ENCODE data around the gene NAV2. TPM values are rescaled to one million over a fixed set of nuclear protein-coding genes. Genes with fewer than 3 reads are reported as not detected.
A peak's percentile ranks its signal among the peaks of the same experiment; 100 is the strongest.

The NAV2 gene
- total and polyA plus RNA-seq, 2 experiments from 2014 or later: 26.0 to 45.0 TPM

GRCh38 chr11:19817265-19817851, 104.7 kb downstream of the NAV2 start (continued):
- no peak for TF ChIP-seq CTCF (conservative IDR thresholded peaks at IDR 0.05; ENCODE audit: low read depth in 2 of 2)

GRCh38 chr11:19817870-19818269, 105.2 kb downstream of the NAV2 start:
- H4K20me1 ChIP-seq (replicated peaks; ENCODE audit: insufficient read depth): no peaks in the 10 kb centered on the region
- H3K79me2 ChIP-seq (replicated peaks; ENCODE audit: insufficient read depth): peaks cover 66% of the 10 kb centered on the region
- TF ChIP-seq NANOG (IDR thresholded peaks at IDR 0.05; ENCODE audit: borderline replicate concordance) (peak; percentile 79; the same call in 1 of the 2 replicates), EZH2phosphoT487 (IDR thresholded peaks at IDR 0.05; ENCODE audit: unreplicated experiment) (no peak)
- Mint-ChIP-seq H3K27ac (peak overlapping the region; percentile 99), H3K36me3 (ENCODE audit: low read depth) (peaks cover 26% of the 10 kb centered on the region), H3K4me1 (peaks cover 90% of the 10 kb centered on the region), H3K27me3 (ENCODE audit: insufficient read depth, low read depth, poor library complexity) (peaks cover 15% of the 10 kb centered on the region), H3K4me3 (peak overlapping the region; percentile 66), H3K9me3 (no peaks in the 10 kb centered on the region; the same call in 2 of the 3 replicates)
- no peaks in the 10 kb centered on the region for H3K9me2 ChIP-seq (ENCODE audit: insufficient read depth)
- H3K4me1 ChIP-seq (ENCODE audit: insufficient read depth): peaks cover 56% of the 10 kb centered on the region
- peak overlapping the region; percentile 13 for H3K4me3 ChIP-seq
- peaks cover 22% of the 10 kb centered on the region for H3F3A ChIP-seq (replicated peaks; ENCODE audit: low read depth)
- H3K4me2 ChIP-seq: peak overlapping the region; percentile 66
- DNase-seq (ENCODE audit: low spot score) (peak; percentile 87), ATAC-seq (peak; percentile 62)
- no peak overlapping the region for H2AFZ ChIP-seq
- peak overlapping the region; percentile 96 for H3K27ac ChIP-seq (ENCODE audit: low read depth)
- H3K27me3 ChIP-seq (ENCODE audit: insufficient read depth): no peaks in the 10 kb centered on the region
- H3K36me3 ChIP-seq (ENCODE audit: insufficient read depth): no peaks in the 10 kb centered on the region

DNA sequence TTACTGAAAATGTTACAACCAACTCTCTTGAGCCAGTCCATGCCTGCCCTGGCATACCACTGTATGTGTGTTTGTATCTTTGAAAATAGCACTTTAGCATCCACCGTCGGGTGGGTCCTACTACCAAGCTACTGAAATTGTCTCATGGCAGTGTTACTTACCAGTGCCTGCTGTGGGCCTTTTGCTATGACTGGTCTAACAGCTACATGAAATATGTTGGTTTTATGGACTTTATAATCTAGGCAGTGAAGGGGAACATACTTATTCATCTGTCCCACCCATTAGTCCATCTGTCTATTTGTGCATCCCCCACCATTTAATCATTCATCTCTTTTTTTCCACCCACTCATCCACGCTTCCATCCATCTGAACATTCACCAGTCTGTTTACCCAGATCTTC, 106.0 kb downstream of the NAV2 start:
- Histone ChIP-seq H4K20me1 (replicated peaks; ENCODE audit: insufficient read depth) (no peaks in the 10 kb centered on the region), H3K79me2 (replicated peaks; ENCODE audit: insufficient read depth) (peaks cover 66% of the 10 kb centered on the region)
- no peak for ATAC-seq

More for the DNA sequence above, 106.0 kb downstream of the NAV2 start:
- Histone ChIP-seq H3K27ac (ENCODE audit: low read depth) (peak overlapping the region; percentile 96), H3K27me3 (ENCODE audit: insufficient read depth) (no peaks in the 10 kb centered on the region), H3K4me3 (peak overlapping the region; percentile 17; the same call in 1 of the 2 replicates), H3K4me1 (ENCODE audit: insufficient read depth) (peaks cover 56% of the 10 kb centered on the region), H3F3A (replicated peaks; ENCODE audit: low read depth) (peaks cover 22% of the 10 kb centered on the region), H3K9me2 (ENCODE audit: insufficient read depth) (no peaks in the 10 kb centered on the region), H3K36me3 (ENCODE audit: insufficient read depth) (no peaks in the 10 kb centered on the region), H2AFZ (no peak overlapping the region), H3K4me2 (peak overlapping the region; percentile 52)
- no peak for DNase-seq (ENCODE audit: low spot score)
- peaks cover 15% of the 10 kb centered on the region for H3K27me3 Mint-ChIP-seq (ENCODE audit: insufficient read depth, low read depth, poor library complexity)
- TF ChIP-seq, protein P1, sequence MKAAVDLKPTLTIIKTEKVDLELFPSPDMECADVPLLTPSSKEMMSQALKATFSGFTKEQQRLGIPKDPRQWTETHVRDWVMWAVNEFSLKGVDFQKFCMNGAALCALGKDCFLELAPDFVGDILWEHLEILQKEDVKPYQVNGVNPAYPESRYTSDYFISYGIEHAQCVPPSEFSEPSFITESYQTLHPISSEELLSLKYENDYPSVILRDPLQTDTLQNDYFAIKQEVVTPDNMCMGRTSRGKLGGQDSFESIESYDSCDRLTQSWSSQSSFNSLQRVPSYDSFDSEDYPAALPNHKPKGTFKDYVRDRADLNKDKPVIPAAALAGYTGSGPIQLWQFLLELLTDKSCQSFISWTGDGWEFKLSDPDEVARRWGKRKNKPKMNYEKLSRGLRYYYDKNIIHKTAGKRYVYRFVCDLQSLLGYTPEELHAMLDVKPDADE (IDR thresholded peaks at IDR 0.05): no peak
- TF ChIP-seq CTCF (conservative IDR thresholded peaks at IDR 0.05; ENCODE audit: low read depth in 2 of 2): no peak
- no peak for TF ChIP-seq POLR2AphosphoS5 (IDR thresholded peaks at IDR 0.05; ENCODE audit: low read depth)
- TF ChIP-seq JUNB (IDR thresholded peaks at IDR 0.05; ENCODE audit: unreplicated experiment): no peak
- no peak for TF ChIP-seq EZH2 (IDR thresholded peaks at IDR 0.05; ENCODE audit: low read depth, unreplicated experiment)
- no peak for TF ChIP-seq ZNF331 (CRISPR knock-in tag; IDR thresholded peaks at IDR 0.05; ENCODE audit: low read depth)
- no peak for TF ChIP-seq STAT1 (IDR thresholded peaks at IDR 0.05; ENCODE audit: unreplicated experiment)
- TF ChIP-seq, protein P2, sequence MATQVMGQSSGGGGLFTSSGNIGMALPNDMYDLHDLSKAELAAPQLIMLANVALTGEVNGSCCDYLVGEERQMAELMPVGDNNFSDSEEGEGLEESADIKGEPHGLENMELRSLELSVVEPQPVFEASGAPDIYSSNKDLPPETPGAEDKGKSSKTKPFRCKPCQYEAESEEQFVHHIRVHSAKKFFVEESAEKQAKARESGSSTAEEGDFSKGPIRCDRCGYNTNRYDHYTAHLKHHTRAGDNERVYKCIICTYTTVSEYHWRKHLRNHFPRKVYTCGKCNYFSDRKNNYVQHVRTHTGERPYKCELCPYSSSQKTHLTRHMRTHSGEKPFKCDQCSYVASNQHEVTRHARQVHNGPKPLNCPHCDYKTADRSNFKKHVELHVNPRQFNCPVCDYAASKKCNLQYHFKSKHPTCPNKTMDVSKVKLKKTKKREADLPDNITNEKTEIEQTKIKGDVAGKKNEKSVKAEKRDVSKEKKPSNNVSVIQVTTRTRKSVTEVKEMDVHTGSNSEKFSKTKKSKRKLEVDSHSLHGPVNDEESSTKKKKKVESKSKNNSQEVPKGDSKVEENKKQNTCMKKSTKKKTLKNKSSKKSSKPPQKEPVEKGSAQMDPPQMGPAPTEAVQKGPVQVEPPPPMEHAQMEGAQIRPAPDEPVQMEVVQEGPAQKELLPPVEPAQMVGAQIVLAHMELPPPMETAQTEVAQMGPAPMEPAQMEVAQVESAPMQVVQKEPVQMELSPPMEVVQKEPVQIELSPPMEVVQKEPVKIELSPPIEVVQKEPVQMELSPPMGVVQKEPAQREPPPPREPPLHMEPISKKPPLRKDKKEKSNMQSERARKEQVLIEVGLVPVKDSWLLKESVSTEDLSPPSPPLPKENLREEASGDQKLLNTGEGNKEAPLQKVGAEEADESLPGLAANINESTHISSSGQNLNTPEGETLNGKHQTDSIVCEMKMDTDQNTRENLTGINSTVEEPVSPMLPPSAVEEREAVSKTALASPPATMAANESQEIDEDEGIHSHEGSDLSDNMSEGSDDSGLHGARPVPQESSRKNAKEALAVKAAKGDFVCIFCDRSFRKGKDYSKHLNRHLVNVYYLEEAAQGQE (IDR thresholded peaks at IDR 0.05; ENCODE audit: unreplicated experiment): no peak
- TF ChIP-seq NANOG (IDR thresholded peaks at IDR 0.05; ENCODE audit: borderline replicate concordance): no peak
- no peak for TF ChIP-seq CREB1 (CRISPR knock-in tag; IDR thresholded peaks at IDR 0.05; ENCODE audit: low read depth)
- no peaks in the 10 kb centered on the region; the same call in 2 of the 3 replicates for H3K9me3 Mint-ChIP-seq
- peaks cover 26% of the 10 kb centered on the region for H3K36me3 Mint-ChIP-seq (ENCODE audit: low read depth)
- H3K27ac Mint-ChIP-seq: peak overlapping the region; percentile 95
- H3K4me1 Mint-ChIP-seq: peaks cover 84% of the 10 kb centered on the region
- peak overlapping the region; percentile 2; the same call in 2 of the 3 replicates for H3K4me3 Mint-ChIP-seq

All from GM23338 (cell line).